Activated CD8-positive, alpha-beta memory T cell treated with anti-CD3 and anti-CD28 coated beads for 36 hours (primary cell): Measurements from ENCODE around the gene CDC73. TPM values are rescaled to one million over a fixed set of nuclear protein-coding genes. Genes with fewer than 3 reads are reported as not detected.
"Not testable (repeated sequence)": the region's sequence is repeated elsewhere in the genome, so short reads cannot be mapped to it uniquely, and the experiment has no call there.

Experiments
- CTCF ChIA-PET: fragments of 350-600 bp; sonication (Branson Sonifier 250); formaldehyde crosslinking; loops from one replicate; lab custom pipeline; 2021; ENCODE audit warnings: antibody characterized with exemption; lab: Charles Lee
- POLR2A ChIA-PET: fragments of 350-600 bp; sonication (Branson Sonifier 250); formaldehyde crosslinking; loops from one replicate; lab custom pipeline; 2021; ENCODE audit warnings: antibody characterized with exemption; lab: Charles Lee
- total RNA-seq, 2 experiments: library from RNA; stranded (reverse); gene quantifications; one replicate each; pipeline ENCODE4 v1.2.3, GENCODE V29; 2021

The CDC73 gene
- total RNA-seq, 2 experiments from 2014 or later, result 49.1 to 52.7 TPM

DNA sequence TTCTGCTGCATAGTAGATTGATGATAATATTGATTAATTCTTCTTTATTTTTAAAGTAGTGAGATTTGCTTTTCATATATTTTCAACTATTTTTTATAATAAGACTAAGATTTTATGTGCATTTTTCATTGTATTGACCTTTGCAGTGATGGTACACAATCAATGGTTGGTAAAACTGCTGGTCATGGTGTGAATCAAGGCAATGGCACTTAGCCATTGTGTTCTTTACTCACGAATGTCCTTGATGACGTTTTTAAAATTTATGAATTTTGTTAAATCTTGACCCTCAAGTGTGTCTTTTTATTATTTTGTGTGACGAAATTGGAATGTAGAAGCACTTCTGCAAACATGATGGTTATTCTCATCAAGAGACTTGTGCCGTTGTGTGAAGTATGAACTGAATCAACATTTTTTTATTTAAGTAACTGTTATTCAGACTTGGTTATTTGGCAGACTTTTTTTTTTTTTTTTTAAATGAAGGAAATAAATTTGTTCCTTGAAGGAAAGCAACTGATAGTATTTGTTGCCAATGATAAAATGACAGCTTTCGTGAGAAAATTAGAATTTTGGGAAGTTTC lies 22.6 kb downstream of the CDC73 start:
- ChIA-PET CTCF (no interaction called here), POLR2A (no interaction called here)

DNA sequence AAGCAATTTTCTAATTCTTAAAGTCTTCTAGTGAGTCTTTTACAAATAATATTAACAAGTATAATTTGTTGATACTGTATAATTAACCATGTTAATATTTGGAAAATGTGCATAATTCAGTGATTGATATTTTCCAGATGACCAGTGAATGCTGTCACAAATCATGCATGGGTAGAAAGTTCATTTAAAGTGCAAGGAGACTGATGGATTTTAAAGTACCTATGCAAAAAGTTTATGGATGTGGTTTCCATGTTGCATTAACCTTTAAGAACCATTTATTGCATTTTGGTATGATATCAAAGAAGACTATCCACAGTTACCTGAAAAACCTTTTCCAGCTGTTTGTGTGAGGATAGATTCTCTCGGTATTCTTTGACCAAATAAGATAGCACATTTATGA lies 23.2 kb downstream of the CDC73 start:
- POLR2A ChIA-PET, result no interaction called here
- CTCF ChIA-PET, result no interaction called here

DNA sequence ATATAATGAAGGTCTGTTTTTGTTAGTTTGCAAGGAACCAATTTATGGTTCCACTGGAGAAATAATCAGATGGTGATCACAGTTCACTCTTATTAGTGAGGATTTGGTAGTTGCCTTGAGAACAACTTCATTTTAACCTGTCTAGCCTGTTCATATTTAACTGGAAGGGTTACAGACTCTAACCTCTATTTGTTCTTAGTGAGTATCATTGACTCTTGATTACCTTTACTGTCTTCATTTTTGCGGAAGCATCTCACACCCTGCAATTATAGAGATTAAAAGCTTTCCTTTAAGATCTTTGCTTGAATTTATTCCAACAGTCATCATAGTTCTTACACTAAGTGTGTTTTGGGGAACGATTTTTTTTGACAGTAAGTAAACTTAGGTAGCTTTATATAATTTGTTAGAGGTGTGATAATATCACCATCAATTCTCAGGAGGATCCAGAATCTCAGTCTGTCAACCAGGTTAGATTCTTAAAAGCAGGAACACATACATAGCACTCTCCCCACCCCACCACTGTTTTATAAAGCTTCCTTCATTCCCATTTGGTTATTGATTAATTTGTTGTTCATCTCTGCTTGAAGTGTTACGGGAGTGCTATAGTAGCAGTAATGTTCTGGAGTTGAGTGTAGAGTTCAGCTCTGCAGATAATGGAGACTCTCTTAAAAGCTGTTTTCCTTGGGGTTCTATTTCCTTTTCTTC lies 34.4 kb downstream of the CDC73 start:
- ChIA-PET CTCF (no interaction called here), POLR2A (no interaction called here)

DNA sequence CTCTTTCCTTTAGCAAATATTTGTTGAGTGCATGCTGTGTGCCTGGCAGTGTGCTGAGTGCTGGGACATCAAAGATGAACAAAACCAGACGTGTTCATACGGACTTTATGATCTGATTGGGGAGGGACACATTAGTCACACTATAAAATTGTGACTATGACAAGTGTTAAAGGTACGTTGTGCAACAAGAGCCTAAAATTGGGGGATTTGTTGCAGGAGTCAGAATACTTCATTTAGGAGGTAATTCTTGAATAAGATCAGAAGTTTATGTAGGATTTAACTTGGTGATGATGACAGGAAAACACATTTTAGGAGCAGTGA lies 35.0 kb downstream of the CDC73 start:
- CTCF ChIA-PET, result no interaction called here
- POLR2A ChIA-PET, result no interaction called here

DNA sequence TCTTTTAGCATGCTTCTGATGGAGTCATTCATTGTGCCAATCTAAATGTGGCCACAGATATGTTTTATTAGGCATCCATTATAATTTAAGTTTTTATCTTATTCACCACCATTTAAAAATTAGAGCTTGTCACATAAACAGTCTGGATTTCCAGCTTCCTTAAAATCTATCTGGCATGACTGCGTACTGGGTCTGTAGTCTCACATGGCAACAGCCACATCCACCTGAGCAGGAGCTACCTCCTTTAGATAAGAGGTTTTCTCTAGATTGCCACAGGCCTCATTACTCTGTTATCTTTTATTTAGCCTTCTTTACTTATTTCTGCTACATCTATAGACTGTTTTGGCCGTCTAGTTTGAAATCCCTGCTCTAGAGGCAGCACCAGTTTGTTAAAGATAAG lies 35.5 kb downstream of the CDC73 start:
- CTCF ChIA-PET, result no interaction called here
- POLR2A ChIA-PET, result no interaction called here

DNA sequence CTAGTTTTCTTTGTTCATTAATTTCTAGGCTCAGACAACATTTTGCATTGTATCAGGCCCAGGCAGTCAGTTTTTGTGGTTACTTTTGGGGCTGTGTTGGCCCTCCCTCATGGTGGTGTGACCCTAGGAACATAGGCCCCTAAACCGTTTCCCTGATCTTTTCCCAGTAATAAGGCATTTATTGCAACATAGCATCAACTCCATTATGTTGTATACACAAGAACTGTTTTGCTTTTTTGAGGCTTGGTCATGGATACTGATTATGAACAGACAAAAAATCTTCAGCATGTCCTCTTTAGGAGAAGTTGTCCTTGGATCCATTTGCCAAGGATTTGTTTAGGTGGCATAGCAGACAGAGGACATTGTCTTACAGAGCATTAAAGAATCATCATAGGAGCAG lies 54.3 kb downstream of the CDC73 start:
- POLR2A ChIA-PET, result no interaction called here
- CTCF ChIA-PET, result no interaction called here

DNA sequence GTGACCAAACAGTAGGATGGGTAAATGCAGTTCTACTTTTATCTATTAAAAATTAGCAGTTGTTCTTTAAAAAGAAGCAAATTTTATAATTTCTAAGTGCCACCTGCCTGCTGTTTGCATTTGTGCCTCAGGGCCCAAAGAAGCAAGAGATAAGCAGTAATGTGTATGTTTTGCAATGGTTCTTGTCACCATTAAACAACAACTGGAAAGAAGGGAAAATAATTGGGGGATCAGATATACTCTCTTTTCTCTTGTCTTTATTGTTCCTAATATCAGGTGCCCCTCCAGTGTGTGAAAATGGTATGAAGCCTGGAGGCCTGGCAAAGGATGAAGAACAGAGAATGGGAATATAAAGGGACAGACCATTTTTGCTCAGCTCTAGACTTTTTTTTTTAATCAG lies 55.0 kb downstream of the CDC73 start:
- CTCF ChIA-PET, result no interaction called here
- POLR2A ChIA-PET, result interaction anchor here (0.7 kb wide), 1 partner anchor 364 kb away, joined by 15 read pairs; no protein-coding TSS in a partner anchor

DNA sequence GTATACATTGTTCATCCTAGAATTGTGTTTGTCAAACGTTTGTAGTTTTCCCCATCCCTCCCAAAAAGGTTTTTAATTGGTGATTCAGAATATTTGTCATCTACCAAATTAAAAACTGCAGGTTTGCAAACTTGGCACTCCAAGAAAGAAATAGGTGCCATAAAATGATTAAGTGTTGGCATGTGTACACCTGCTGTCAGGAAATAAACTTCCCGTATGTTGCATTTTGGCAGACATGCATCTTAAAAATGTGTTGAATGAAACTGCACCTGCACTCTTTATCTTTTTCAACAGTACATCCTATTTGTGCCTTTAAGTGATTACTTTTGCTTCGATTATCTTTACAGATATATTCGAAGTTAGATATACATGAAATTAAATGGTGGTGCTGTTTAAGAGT lies 57.3 kb downstream of the CDC73 start:
- POLR2A ChIA-PET, result no interaction called here
- CTCF ChIA-PET, result no interaction called here

DNA sequence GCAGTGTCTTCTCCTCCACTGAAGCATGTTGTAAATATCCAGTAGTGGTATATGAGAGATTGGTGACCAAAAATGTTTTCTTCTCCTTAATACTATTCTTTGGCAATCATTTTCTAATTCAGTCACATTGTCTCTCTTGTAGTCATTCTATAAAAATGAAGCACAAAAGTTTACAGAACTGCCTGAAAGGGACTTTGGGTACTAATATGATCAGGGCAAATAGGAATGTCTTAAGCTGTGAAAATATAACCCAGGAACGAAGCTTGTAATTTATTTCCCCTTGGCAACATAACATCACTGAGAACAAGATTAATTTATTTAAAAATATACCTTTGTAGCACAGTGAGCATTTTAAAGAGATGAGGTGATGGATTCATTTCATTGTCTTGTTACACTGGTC lies 59.7 kb downstream of the CDC73 start:
- ChIA-PET CTCF (no interaction called here), POLR2A (no interaction called here)

DNA sequence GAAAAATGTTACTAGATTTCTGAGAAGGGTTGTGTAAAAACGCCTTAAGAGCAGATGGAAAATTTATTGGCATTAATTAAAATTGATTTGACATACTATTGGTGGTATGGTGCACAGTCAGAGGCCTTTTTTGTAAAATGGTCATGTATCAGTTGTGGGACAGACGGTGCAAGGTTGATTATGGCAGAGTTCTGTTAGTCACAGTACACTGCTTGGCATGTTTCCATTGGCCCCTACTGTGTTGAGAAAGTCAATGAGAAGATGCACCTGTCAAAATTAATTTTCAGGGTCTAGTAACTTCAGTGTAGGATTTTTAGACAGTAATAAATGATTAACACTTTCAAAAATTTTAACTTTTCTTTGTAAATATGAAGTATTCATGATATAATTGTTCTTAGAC lies 60.2 kb downstream of the CDC73 start:
- POLR2A ChIA-PET, result no interaction called here
- CTCF ChIA-PET, result no interaction called here

DNA sequence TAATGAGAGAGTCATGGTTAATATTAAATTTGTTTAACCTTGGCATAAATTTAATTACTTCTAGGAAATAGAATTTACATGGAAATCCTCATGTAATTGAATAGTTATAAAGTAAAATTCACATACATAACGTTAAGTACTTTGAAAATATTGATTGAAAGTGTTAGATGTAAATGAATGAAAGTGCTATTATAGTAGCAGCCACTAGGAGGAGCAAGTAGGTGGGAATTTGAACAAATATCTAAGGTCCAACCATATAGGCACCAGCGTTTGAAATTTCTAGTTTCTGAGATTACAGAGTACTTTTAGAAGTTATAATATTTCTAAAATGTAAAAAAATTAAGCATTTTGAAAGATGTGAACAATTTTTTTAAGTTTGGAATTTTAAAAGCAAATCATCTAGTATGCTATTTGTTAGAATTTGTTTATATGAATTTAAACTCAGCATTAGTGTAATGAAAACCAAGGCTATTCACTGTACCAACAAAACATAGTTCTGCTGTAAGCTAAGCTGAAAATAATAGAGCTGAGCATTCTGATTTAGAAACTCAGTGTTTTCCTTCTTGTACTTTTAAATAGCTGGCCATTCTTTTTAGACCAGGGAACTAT lies 61.3 kb downstream of the CDC73 start:
- CTCF ChIA-PET, result no interaction called here

DNA sequence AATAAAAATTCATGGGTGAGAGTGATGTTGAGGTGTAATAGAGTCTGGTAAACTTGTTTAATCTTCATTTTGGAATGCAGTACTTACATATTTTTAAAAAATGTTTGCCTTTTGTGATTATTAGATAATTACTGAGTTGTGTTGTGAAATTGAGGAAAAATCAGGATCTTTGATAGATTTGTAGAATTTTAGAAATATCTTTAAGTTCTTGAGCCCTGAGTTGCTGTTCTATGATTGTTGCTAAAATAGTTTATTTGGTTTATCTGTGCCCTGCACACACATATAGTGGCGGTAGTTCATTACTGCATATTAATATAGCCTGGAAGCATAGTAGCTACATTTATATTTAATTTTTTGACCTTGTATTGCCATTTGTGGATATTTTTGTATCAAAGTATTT lies 62.9 kb downstream of the CDC73 start:
- ChIA-PET CTCF (no interaction called here), POLR2A (no interaction called here)

More for the DNA sequence above, 61.3 kb downstream of the CDC73 start:
- POLR2A ChIA-PET, result no interaction called here

DNA sequence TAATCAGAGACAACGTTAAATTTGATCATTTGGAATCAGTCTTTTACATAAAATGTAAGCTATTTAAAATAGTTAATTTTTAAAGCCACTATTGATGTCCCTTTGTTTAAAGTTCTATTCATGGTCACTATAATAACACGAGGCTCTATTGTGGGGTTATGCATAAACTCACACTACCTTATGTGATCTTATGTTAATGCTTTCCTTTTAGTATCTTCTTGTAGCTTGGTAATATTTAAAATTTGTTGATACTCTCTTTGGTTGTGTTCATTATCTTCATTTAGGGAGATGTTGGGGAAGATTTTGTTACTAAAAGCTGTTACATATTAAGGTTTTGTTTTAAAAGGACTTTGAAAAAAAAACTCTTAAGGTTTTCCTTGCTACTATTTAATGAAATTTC lies 63.4 kb downstream of the CDC73 start:
- POLR2A ChIA-PET, result no interaction called here
- CTCF ChIA-PET, result no interaction called here

DNA sequence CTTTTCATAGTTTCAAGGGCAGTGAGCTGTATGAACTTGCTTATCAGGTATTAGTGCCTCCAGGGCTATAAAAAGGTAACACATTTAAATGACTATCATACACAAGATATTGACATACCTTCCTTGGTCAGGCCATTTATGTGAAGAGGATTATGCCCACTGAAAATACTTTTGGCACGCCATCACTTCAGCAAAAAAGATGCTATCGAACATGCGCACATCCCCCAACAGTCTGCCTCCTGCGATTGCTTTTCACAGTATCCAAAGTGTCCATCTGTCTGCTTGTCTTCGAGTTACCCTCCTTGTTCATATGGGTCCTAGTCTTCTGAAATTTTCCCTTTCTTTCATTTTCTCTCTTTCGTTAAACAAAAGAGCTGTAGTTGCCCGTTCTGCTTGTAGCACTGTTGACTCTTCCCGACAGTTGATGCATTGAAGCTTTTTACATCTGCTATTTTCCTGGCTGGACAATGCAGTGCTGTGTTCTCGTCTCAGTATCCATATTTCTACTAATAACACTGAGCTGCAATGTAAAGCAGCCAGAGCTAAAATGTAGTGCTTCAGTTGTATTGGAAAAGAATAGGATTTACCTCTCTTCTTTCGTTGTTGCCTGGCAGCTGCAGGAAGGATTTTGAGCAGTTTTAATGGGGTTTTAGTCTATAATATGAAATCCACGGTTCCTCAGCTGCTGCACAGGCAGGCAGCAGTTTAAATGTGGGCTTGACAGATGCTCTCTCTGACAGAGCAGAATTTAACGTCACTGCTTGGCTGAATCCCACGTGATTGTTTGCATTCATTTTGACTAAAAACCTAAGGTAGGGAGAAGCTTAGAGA lies 64.3 kb downstream of the CDC73 start, which contains the start of gene B3GALT2:
TSS of gene B3GALT2 (minus strand) at position 713 of the 831 bp plus-strand sequence. CDS start 5,051 bp downstream, outside the sequence.
- ChIA-PET CTCF (no interaction called here), POLR2A (interaction anchor here (0.8 kb wide), 1 partner anchor 82 kb away, joined by 4 read pairs; no protein-coding TSS in a partner anchor)

DNA sequence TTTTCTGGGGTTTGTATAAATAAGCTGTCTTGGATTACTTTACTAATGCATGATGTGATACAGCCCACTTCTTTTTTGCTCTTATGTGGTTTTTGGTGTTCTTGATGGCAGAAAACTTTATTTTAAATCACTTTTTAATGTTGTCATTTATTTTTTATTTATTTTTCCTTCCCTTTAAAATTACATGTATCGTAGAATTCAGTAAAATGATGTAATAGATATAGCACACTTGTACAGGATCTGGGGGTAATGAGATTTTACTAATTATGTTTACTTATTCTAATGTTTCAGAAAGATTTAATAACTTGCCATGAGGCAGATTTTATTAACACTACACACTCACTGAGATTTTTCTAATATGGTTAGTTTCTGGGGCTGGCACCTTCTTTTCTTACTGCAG lies 65.3 kb downstream of the CDC73 start:
- POLR2A ChIA-PET, result no interaction called here
- CTCF ChIA-PET, result no interaction called here

DNA sequence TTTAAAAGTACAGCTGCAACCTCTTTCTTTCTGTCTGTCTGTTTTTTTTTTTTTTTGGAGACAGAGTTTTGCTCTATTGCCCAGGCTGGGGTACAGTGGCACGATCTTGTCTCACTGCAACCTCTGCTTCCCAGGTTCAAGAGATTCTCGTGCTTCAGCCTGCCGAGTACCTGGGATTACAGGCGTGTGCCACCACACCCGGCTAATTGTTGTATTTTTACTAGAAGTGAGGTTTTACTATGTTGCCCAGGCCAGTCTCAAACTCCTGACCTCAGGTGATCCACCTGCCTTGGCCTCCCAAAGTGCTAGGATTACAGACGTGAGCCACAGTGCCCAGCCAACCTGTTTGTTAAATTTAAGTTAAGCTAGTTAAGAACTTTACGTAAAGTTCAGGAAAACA lies 67.1 kb downstream of the CDC73 start:
- CTCF ChIA-PET, POLR2A ChIA-PET: not testable (repeated sequence)

DNA sequence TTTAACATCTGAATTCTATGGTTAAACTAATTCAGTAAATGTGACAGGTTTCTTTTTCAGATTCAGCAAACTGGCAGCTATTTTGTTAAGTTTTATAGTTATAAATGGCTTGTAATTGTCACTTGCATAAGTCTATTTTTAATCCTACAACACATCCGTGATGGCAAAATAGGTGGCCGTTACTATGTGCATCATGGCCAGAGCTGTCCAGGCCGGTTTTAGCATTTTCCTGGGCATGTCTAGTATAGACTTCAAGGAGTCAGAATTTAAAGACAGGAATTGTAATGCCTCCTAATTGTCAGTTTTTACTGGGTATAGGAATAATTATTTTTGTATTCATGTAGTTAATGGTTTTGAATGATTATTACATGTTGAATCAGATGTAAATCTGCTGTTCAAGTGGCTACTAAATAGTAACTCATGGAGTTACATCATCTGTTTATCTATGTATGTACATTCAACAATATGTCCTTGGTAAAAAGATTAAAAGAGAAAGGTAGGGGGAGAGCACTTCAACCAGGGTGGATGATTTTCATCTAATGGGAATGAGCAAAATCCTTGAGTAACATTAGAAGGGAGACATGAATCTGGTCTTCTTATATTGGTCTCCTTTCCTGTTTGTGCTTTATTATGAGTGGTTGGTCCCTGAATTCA lies 67.7 kb downstream of the CDC73 start:
- ChIA-PET CTCF (no interaction called here), POLR2A (no interaction called here)

DNA sequence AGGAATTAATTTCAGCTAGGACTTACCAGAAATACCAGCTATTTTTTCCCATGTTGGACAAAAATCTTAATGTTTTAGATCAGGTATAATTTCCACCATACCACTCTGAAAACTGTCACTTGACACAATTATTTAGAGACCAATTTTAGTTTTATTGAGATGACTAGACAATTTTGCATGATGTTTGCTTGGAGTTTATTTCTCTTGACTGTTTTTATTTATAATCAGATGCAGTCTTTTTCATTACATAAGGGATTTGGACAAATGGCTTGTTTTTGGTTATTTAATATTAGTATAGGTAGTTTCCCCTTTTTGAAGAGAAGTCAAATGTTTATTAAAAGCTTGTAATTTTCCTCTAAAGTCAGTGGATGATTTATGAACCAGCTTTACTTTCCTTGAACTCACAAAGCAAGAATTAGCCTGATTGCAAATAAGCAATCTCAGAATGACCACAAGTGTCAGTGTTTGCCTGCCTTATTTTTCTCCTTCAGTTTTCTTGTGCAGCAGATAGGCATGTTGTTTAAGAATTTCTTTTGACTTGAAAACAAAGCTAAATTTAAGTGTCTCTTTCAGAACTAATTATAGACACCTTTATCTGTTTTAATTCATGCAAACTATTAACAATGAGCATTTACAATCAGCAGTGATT lies 68.4 kb downstream of the CDC73 start:
- ChIA-PET POLR2A (no interaction called here), CTCF (no interaction called here)

DNA sequence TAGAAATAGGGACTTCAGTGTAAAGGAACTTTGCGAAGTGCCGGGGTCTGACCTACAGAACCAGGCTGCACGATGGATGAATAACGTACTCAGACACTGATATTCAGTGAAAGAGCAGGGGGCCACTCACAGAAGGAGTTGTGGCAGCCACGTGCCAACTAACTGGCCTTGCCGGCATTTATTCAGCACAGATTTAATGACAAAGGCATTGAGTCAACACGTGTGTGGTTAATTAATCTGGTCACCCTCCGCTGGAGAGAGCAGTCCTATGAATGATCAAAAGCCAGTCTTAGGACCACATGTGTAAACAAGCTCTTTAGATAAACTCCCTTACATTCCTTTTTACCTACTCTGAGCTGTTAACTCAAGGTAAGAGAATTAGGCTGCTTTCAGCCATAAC lies 70.8 kb downstream of the CDC73 start:
- POLR2A ChIA-PET, result no interaction called here
- CTCF ChIA-PET, result no interaction called here
